CD14-positive monocyte (primary cell): ENCODE results near the gene GSX2. TPM values are rescaled to one million over a fixed set of nuclear protein-coding genes. Genes with fewer than 3 reads are reported as not detected.
A peak's percentile ranks its signal among the peaks of the same experiment; 100 is the strongest.

Experiments used
- DNase-seq, 3 donors: peaks; one replicate each; pipeline ENCODE4 v3.0.0-alpha.2; 2011 to 2022
- H2AFZ ChIP-seq: 2 replicates; pipeline ENCODE4 v1.6.0; 2012; ENCODE audit warnings: mild to moderate bottlenecking, low read depth, low read length, inconsistent platforms; ENCODE audit not compliant: insufficient read depth, poor library complexity, severe bottlenecking
- H3K27ac ChIP-seq, 2 donors: 1 replicate in 1 of 2; 2 replicates in 1 of 2; pipeline ENCODE4 v1.5.1; 2012 to 2013; ENCODE audit warnings: low read length in 2 of 2, control low read depth in 1 of 2, inconsistent platforms in 1 of 2, low read depth in 1 of 2, mild to moderate bottlenecking in 1 of 2
- H3K27me3 ChIP-seq, 2 donors: one replicate each; pipeline versions ENCODE4 v1.6.0 to v1.6.1; 2011 to 2013; ENCODE audit warnings: low read length in 2 of 2; ENCODE audit not compliant: control insufficient read depth in 2 of 2, insufficient read depth in 2 of 2
- H3K36me3 ChIP-seq, 2 donors: replicated peaks in 1 of 2; 1 replicate in 1 of 2; 2 replicates in 1 of 2; pipeline versions ENCODE4 v1.5.1 to v1.6.1; 2012 to 2013; ENCODE audit warnings: low read length in 2 of 2, control low read depth in 1 of 2, inconsistent platforms in 1 of 2, mild to moderate bottlenecking in 1 of 2; ENCODE audit not compliant: insufficient read depth in 2 of 2, control insufficient read depth in 1 of 2
- H3K4me1 ChIP-seq, 2 donors: 1 replicate in 1 of 2; 2 replicates in 1 of 2; pipeline versions ENCODE4 v1.5.1 to v1.6.1; 2012 to 2013; ENCODE audit warnings: low read length in 2 of 2, control low read depth in 1 of 2, inconsistent platforms in 1 of 2, mild to moderate bottlenecking in 1 of 2, moderate library complexity in 1 of 2; ENCODE audit not compliant: insufficient read depth in 2 of 2, control insufficient read depth in 1 of 2
- H3K4me2 ChIP-seq: replicated peaks from 2 replicates; pipeline ENCODE3; 2012; ENCODE audit warnings: low read length, moderate library complexity, mild to moderate bottlenecking; ENCODE audit not compliant: poor library complexity, severe bottlenecking; ENCODE audit errors: extremely low read depth
- H3K4me3 ChIP-seq, 3 experiments: fragments of 200-600 bp in 1 of 3; sonication (generic) in 1 of 3; replicated peaks in 1 of 3; 1 replicate in 2 of 3; 2 replicates in 1 of 3; pipeline ENCODE4 v1.5.1; 2011 to 2013; ENCODE audit warnings: low read length in 3 of 3, mild to moderate bottlenecking in 3 of 3, control low read depth in 2 of 3, low read depth in 2 of 3, inconsistent platforms in 1 of 3, moderate library complexity in 1 of 3
- H3K79me2 ChIP-seq: 2 replicates; pipeline ENCODE4 v1.6.0; 2012; ENCODE audit warnings: mild to moderate bottlenecking, control low read depth, inconsistent platforms, low read length, moderate library complexity; ENCODE audit not compliant: insufficient read depth
- H3K9ac ChIP-seq: 2 replicates; pipeline ENCODE4 v1.6.0; 2017; ENCODE audit warnings: low read length, mild to moderate bottlenecking; ENCODE audit not compliant: insufficient read depth, poor library complexity, severe bottlenecking
- H3K9me3 ChIP-seq, 2 donors: replicated peaks in 1 of 2; 1 replicate in 1 of 2; 2 replicates in 1 of 2; pipeline versions ENCODE4 v1.5.1 to v1.6.1; 2012 to 2013; ENCODE audit warnings: low read length in 2 of 2, control low read depth in 1 of 2; ENCODE audit not compliant: control insufficient read depth in 1 of 2, insufficient read depth in 1 of 2
- H4K20me1 ChIP-seq: 2 replicates; pipeline ENCODE4 v1.6.0; 2012; ENCODE audit warnings: mild to moderate bottlenecking, low read length, control low read depth, moderate library complexity; ENCODE audit not compliant: insufficient read depth
- H3K27ac Mint-ChIP-seq, 7 donors: one replicate each; pipeline ENCODE4 v1.8.0; 2020; ENCODE audit warnings: mild to moderate bottlenecking in 7 of 7, mixed read lengths in 7 of 7, moderate library complexity in 6 of 7, inconsistent platforms in 2 of 7
- H3K27me3 Mint-ChIP-seq, 3 donors: one replicate each; pipeline ENCODE4 v1.8.0; 2021 to 2022; ENCODE audit warnings: low read depth in 3 of 3, mild to moderate bottlenecking in 3 of 3, mixed read lengths in 3 of 3, moderate library complexity in 3 of 3, inconsistent platforms in 1 of 3
- H3K36me3 Mint-ChIP-seq, 2 donors: one replicate each; pipeline ENCODE4 v1.8.0; 2020; ENCODE audit warnings: mixed read lengths in 2 of 2, inconsistent platforms in 1 of 2, mild to moderate bottlenecking in 1 of 2
- H3K4me1 Mint-ChIP-seq: one replicate; pipeline ENCODE4 v1.8.0; 2020; ENCODE audit warnings: mild to moderate bottlenecking, mixed read lengths
- H3K4me3 Mint-ChIP-seq, 2 donors: one replicate each; pipeline ENCODE4 v1.8.0; 2020; ENCODE audit warnings: mild to moderate bottlenecking in 2 of 2, mixed read lengths in 2 of 2, moderate library complexity in 1 of 2
- H3K9me3 Mint-ChIP-seq, 7 donors: one replicate each; pipeline ENCODE4 v1.8.0; 2020 to 2022; ENCODE audit warnings: mixed read lengths in 7 of 7, mild to moderate bottlenecking in 6 of 7, moderate library complexity in 6 of 7, inconsistent platforms in 2 of 7
- WGBS: methylation state at CpG from one replicate; pipeline ENCODE4 v1.1.5; 2013; ENCODE audit warnings: missing lambda C conversion rate; ENCODE audit not compliant: insufficient coverage; 5-methylcytosine and 5-hydroxymethylcytosine counted together
- intact Hi-C, 2 donors: fragments of 100-400 bp; cut with micrococcal nuclease; formaldehyde crosslinking; loops; one replicate each; pipeline versions ENCODE4 v1.15.0 to v1.15.1; 2023
- polyA plus RNA-seq, 3 donors: library from polyadenylated mRNA; depleted of rRNA in 1 of 3; unstranded in 2 of 3; stranded (reverse) in 1 of 3; fragments of 300-500 nt in 2 of 3; fragments of >200 nt in 1 of 3; fragmentation: Illumina TruSeq in 2 of 3; gene quantifications; 1 replicate in 2 of 3; 2 replicates in 1 of 3; pipeline ENCODE4 v1.2.3, GENCODE V29; 2012 to 2021
- TF ChIP-seq, protein P1 (sequence below): fragments of 200-600 bp; IDR thresholded peaks from one replicate; pipeline ENCODE4 v1.8.0; 2022; ENCODE audit warnings: antibody characterized with exemption, mild to moderate bottlenecking

The GSX2 gene
- polyA plus RNA-seq, 3 donors, result not detected

DNA sequence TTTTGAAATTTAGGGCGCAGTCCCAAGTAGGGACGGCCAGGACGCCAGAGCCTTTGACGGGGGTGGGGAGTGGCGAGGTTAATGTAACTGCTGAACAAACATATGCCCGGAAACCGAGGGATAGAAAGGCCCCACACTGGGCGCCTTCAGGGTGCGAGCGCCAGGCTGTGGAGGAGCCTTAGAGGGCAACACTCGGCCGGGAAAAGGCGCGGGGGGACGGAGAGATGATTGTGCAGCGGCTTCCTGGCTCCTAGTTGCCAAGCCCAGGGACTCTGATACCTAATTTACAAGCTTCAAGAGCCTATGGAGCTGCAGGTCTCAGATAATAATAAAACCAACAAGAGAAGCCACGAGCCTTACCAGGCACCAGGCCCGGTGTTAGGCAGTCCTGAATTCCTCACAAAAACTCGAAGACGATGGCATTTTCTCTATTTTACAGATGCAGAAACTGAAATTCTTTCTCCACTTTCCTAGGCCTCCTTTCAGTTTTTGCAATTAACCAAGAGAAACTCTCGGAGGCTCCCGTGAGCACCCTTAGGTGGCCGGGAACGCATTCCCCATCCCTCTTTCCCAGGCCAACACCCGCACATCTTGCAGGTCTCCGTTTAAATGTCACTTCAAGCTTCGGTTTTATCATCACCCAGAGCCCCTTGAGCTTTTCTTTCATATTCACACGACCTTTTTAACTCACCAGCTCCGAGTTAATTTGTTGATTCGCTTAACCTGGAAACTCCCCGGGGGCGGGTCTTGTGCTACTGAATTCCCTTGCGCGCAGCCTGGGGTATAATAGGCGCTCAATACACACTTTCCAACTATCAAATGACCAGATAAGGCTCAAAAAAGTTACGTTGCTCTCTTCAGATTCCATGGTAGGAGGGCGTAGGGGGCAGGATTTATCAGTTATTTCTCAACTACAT lies 6.4 kb upstream of the GSX2 start:
- DNase-seq, result no peak
- peaks cover 75 to 96% of the 10 kb centered on the region in 2 donors for H3K27me3 ChIP-seq

DNA sequence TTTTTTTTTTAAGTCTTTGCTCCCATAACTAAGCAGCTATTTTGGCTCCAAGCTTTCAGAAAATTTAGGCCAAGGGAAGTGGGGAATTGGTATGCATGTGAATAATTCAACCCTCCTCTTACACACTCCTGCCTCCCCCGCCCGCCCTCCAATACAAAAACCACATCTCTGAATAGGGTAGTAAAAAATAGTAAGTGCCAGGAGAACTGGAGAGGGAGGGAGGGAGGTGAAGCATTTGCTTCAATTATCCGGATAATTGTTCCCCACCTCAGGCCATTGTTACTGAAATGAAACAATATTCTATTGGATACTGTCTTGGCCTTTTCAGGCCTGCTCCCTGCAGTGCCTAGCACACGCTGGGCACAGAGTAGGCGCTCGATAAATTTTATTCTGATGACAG lies 5.5 kb upstream of the GSX2 start:
- Histone ChIP-seq H3K4me1 (peaks cover 19 to 23% of the 10 kb centered on the region in 2 donors), H3K27me3 (peaks cover 84 to 99% of the 10 kb centered on the region in 2 donors), H3K36me3 (no peaks in the 10 kb centered on the region), H2AFZ (no peak overlapping the region), H3K4me3 (no peak overlapping the region), H4K20me1 (no peaks in the 10 kb centered on the region), H3K79me2 (no peaks in the 10 kb centered on the region), H3K4me2 (no peak overlapping the region), H3K27ac (no peak overlapping the region), H3K9me3 (peaks cover 0 to 50% of the 10 kb centered on the region in 2 donors), H3K9ac (no peak overlapping the region)
- peaks cover 0 to 16% of the 10 kb centered on the region in 2 donors for H3K36me3 Mint-ChIP-seq
- DNase-seq, result no peak
- H3K4me3 Mint-ChIP-seq, result peak overlapping the region in 1 of 2 donors; percentile 100
- H3K27me3 Mint-ChIP-seq, result peaks cover 86 to 94% (median 93%) of the 10 kb centered on the region in 3 donors
- H3K9me3 Mint-ChIP-seq, result peaks cover 0 to 26% (median 7%) of the 10 kb centered on the region in 7 donors
- no peak overlapping the region for H3K27ac Mint-ChIP-seq
- TF ChIP-seq, protein P1, sequence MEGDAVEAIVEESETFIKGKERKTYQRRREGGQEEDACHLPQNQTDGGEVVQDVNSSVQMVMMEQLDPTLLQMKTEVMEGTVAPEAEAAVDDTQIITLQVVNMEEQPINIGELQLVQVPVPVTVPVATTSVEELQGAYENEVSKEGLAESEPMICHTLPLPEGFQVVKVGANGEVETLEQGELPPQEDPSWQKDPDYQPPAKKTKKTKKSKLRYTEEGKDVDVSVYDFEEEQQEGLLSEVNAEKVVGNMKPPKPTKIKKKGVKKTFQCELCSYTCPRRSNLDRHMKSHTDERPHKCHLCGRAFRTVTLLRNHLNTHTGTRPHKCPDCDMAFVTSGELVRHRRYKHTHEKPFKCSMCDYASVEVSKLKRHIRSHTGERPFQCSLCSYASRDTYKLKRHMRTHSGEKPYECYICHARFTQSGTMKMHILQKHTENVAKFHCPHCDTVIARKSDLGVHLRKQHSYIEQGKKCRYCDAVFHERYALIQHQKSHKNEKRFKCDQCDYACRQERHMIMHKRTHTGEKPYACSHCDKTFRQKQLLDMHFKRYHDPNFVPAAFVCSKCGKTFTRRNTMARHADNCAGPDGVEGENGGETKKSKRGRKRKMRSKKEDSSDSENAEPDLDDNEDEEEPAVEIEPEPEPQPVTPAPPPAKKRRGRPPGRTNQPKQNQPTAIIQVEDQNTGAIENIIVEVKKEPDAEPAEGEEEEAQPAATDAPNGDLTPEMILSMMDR, result no peak
- no CpG with 5 or more reads among the region's 6 CpGs for WGBS
- intact Hi-C loops, result no loop called here
- H3K4me1 Mint-ChIP-seq, result peaks cover 40% of the 10 kb centered on the region

More for the DNA sequence above, 6.4 kb upstream of the GSX2 start:
- Mint-ChIP-seq H3K27me3 (peaks cover 83 to 91% (median 88%) of the 10 kb centered on the region in 3 donors), H3K36me3 (peaks cover 0 to 16% of the 10 kb centered on the region in 2 donors), H3K4me3 (peak overlapping the region in 1 of 2 donors; percentile 100), H3K27ac (peak overlapping the region in 1 of 7 donors; percentile 42), H3K4me1 (peaks cover 31% of the 10 kb centered on the region), H3K9me3 (peaks cover 0 to 25% (median 5%) of the 10 kb centered on the region in 7 donors)
- Histone ChIP-seq H3K27ac (no peak overlapping the region), H3K4me2 (no peak overlapping the region), H3K9ac (no peak overlapping the region), H3K9me3 (peaks cover 0 to 41% of the 10 kb centered on the region in 2 donors), H4K20me1 (no peaks in the 10 kb centered on the region), H3K4me1 (peaks cover 15 to 17% of the 10 kb centered on the region in 2 donors), H3K36me3 (no peaks in the 10 kb centered on the region), H2AFZ (no peak overlapping the region), H3K79me2 (no peaks in the 10 kb centered on the region), H3K4me3 (no peak overlapping the region)
- intact Hi-C loops, result no loop called here
- TF ChIP-seq, protein P1, result no peak
- 5% methylated on average over 28 of the region's 37 CpGs for WGBS
